ENCODE results near the gene TENM3. TPM values are rescaled to one million over a fixed set of nuclear protein-coding genes. Genes with fewer than 3 reads are reported as not detected.

Gene TENM3
- total and polyA plus RNA-seq, 2 of the 8 experiments (the other 6 are each of a cell fraction or from before 2014, with no cell fraction given): 36.9 to 69.3 TPM

- FAIRE-seq (no peak), DNase-seq (ENCODE audit: low read depth in 1 of 2, low spot score in 2 of 2) (no peak)
- no peak overlapping the region; the same call in 1 of the 2 replicates for H3K18ac ChIP-seq (ENCODE audit: extremely low read depth, low read length)
- H3K23ac ChIP-seq (ENCODE audit: insufficient read length): no peak overlapping the region
- H4K5ac ChIP-seq (ENCODE audit: insufficient read length, low read depth, low read length): no peak overlapping the region
- no peak overlapping the region for H2BK20ac ChIP-seq (ENCODE audit: low read length)
- no peak overlapping the region for H2BK12ac ChIP-seq (ENCODE audit: low read depth, low read length)
- H2AFZ ChIP-seq (ENCODE audit: low read length): no peak overlapping the region
- H3K4me3 ChIP-seq (ENCODE audit: extremely low read depth in 1 of 4, insufficient read depth in 2 of 4, low read depth in 3 of 4, low read length in 4 of 4): no peak overlapping the region; a peak in 1 of 8 replicates
- TF ChIP-seq CEBPB (IDR thresholded peaks at IDR 0.05; ENCODE audit: low read depth, low read length) (no peak), SAP30 (IDR thresholded peaks at IDR 0.05; ENCODE audit: insufficient read depth, insufficient replicate concordance, low read length) (no peak), MAFK (IDR thresholded peaks at IDR 0.05; ENCODE audit: low read depth, low read length) (no peak), JUN (IDR thresholded peaks at IDR 0.05; ENCODE audit: low read depth, low read length) (no peak), FOSL1 (IDR thresholded peaks at IDR 0.05; ENCODE audit: insufficient read depth, low read depth, low read length) (no peak), PHF8 (conservative IDR thresholded peaks at IDR 0.05; ENCODE audit: low read depth, low read length) (no peak)
- TF ChIP-seq, protein P1, sequence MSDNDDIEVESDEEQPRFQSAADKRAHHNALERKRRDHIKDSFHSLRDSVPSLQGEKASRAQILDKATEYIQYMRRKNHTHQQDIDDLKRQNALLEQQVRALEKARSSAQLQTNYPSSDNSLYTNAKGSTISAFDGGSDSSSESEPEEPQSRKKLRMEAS (IDR thresholded peaks at IDR 0.05): no peak
- no peak overlapping the region for H4K91ac ChIP-seq (replicated peaks; ENCODE audit: insufficient read length, low read length)
- H3K79me2 ChIP-seq (ENCODE audit: control insufficient read depth in 1 of 2, insufficient read depth in 2 of 2, low read length in 2 of 2): 0 out of 4 replicates have a peak, but pooled peaks cover 0 to 2% of the 10 kb centered on the region in 2 experiments
- H3K27me3 ChIP-seq (replicated peaks in 1 of 4; ENCODE audit: control insufficient read depth in 3 of 4, extremely low read depth in 1 of 4, insufficient read depth in 3 of 4, low read length in 3 of 4): no peaks in the 10 kb centered on the region
- H3K9ac ChIP-seq (replicated peaks in 1 of 4; ENCODE audit: extremely low read depth in 1 of 4, low read depth in 3 of 4, low read length in 3 of 4): no peak overlapping the region
- no peaks in the 10 kb centered on the region for H3K23me2 ChIP-seq (ENCODE audit: low read depth, low read length)
- no peak overlapping the region for H3K27ac ChIP-seq (ENCODE audit: low read depth, low read length)
- H3K4me1 ChIP-seq (replicated peaks in 1 of 4; ENCODE audit: control insufficient read depth in 3 of 4, insufficient read depth in 4 of 4, low read length in 3 of 4): peaks cover 0 to 29% (median 8%) of the 10 kb centered on the region in 4 experiments; a peak in 5 of 7 replicates
- H2BK5ac ChIP-seq (ENCODE audit: low read depth, low read length): no peak overlapping the region
- H3K4ac ChIP-seq (replicated peaks; ENCODE audit: insufficient read length, low read depth, low read length): no peak overlapping the region
- H3K36me3 ChIP-seq (ENCODE audit: control insufficient read depth in 2 of 4, insufficient read depth in 4 of 4, low read length in 3 of 4): no peaks in the 10 kb centered on the region; a peak in 1 of 8 replicates
- peak overlapping the region in 1 of 2 experiments; percentile 15; a peak in 1 of 4 replicates for H3K4me2 ChIP-seq (ENCODE audit: insufficient read depth in 1 of 2, low read depth in 2 of 2, low read length in 2 of 2)
- H3K56ac ChIP-seq (replicated peaks; ENCODE audit: insufficient read length, low read depth, low read length): no peak overlapping the region
- H2BK15ac ChIP-seq (ENCODE audit: low read length): no peak overlapping the region
- ChIA-PET POLR2A (ENCODE audit: partially characterized antibody) (interaction anchor here (0.6 kb wide), 1 partner anchor 28 kb away, joined by 3 read pairs; no protein-coding TSS in a partner anchor), CTCF (ENCODE audit: partially characterized antibody) (interaction anchor here (0.8 kb wide), 1 partner anchor 11 kb away, joined by 3 read pairs; the partner anchor contains the start of gene TENM3)
- no peak overlapping the region for H4K8ac ChIP-seq (ENCODE audit: extremely low read depth, insufficient read depth, low read length)
- WGBS, 2 experiments (ENCODE audit: extremely low coverage in 1 of 2, insufficient coverage in 1 of 2, insufficient read length in 1 of 2, insufficient replicate concordance in 2 of 2, low coverage in 1 of 2, low lambda C conversion rate in 2 of 2, missing lambda C conversion rate in 1 of 2): 64% methylated on average over 10 of the region's 10 CpGs; no CpG with 5 or more reads in 1 of the 2 experiments
- H3K14ac ChIP-seq (ENCODE audit: insufficient read length): no peak overlapping the region
- no peak overlapping the region for H2BK120ac ChIP-seq (replicated peaks; ENCODE audit: low read depth, low read length)
- H3K79me1 ChIP-seq (ENCODE audit: low read depth, low read length): no peaks in the 10 kb centered on the region
- no peak overlapping the region for H2AK5ac ChIP-seq (ENCODE audit: low read depth, low read length)
- no peaks in the 10 kb centered on the region for H4K20me1 ChIP-seq (replicated peaks in 1 of 2; ENCODE audit: control insufficient read depth in 1 of 2, insufficient read depth in 2 of 2, low read length in 2 of 2)
- H3K9me3 ChIP-seq (ENCODE audit: insufficient read depth in 2 of 2, low read depth in 1 of 2, low read length in 1 of 2): no peaks in the 10 kb centered on the region
These were observed 11.0 kb downstream of the TENM3 start for GRCh38 chr4:182254026-182254780.
